Anterior cingulate cortex (tissue), 58 donors: ENCODE measurements around the gene TMUB1.

Experiments used
- DNase-seq, 58 donors: peaks; one replicate each; lab custom pipeline; 2025; lab: John Stamatoyannopoulos, UW

Gene TMUB1

GRCh38 chr7:151083071-151083823, at the start of gene TMUB1:
Gene TMUB1 (minus strand): TSS chr7:151083493. CDS start chr7:151082563, 930 bp downstream.
- DNase-seq: peak in 56 of 58 donors; percentile 28 to 87 (median 68)

- DNase-seq: no peak
Measured at GRCh38 chr7:151132461-151133205, 49.3 kb upstream of the TMUB1 start.

- DNase-seq: peak in 40 of 58 donors; percentile 17 to 85 (median 56)
Measured at GRCh38 chr7:151131592-151132293, 48.5 kb upstream of the TMUB1 start.

- DNase-seq: no peak
Measured at GRCh38 chr7:151131224-151131591, 47.9 kb upstream of the TMUB1 start.

GRCh38 chr7:151130741-151131157, 47.5 kb upstream of the TMUB1 start:
- DNase-seq: no peak

- DNase-seq: no peak
Measured at GRCh38 chr7:151129960-151130591, 46.8 kb upstream of the TMUB1 start.

GRCh38 chr7:151129117-151129959, 46.0 kb upstream of the TMUB1 start:
- no peak for DNase-seq

- DNase-seq: no peak
Measured at GRCh38 chr7:151128716-151129115, 45.4 kb upstream of the TMUB1 start.

GRCh38 chr7:151128144-151128543, 44.9 kb upstream of the TMUB1 start:
- DNase-seq: no peak

GRCh38 chr7:151126491-151127137, 43.3 kb upstream of the TMUB1 start:
- DNase-seq: no peak

GRCh38 chr7:151125846-151126481, 42.7 kb upstream of the TMUB1 start:
- DNase-seq: peak in 2 of 58 donors; percentile 16 to 49

GRCh38 chr7:151125470-151125845, 42.2 kb upstream of the TMUB1 start:
- DNase-seq: peak in 2 of 58 donors; percentile 16 to 41

GRCh38 chr7:151124899-151125399, 41.7 kb upstream of the TMUB1 start:
- no peak for DNase-seq

GRCh38 chr7:151124481-151124880, 41.2 kb upstream of the TMUB1 start:
- no peak for DNase-seq

GRCh38 chr7:151123822-151124464, 40.6 kb upstream of the TMUB1 start:
- peak in 55 of 58 donors; percentile 39 to 92 (median 71) for DNase-seq

GRCh38 chr7:151123158-151123821, 40.0 kb upstream of the TMUB1 start:
- DNase-seq: no peak

- no peak for DNase-seq
Measured at GRCh38 chr7:151122796-151123157, 39.5 kb upstream of the TMUB1 start.
